Stimulated activated memory B cell treated with anti-CD40 and anti-IgM and Interleukin-4, amounts not matched to agents 10 μg/mL and 1 μg/mL and 100 μg/mL, for 72 hours (primary cell): Measurements from ENCODE around the gene MYH6.
"Not testable (repeated sequence)": the region's sequence is repeated elsewhere in the genome, so short reads cannot be mapped to it uniquely, and the experiment has no call there.

ENCODE experiments used
- ATAC-seq: fragments of 150-1000 bp; cut with Tn5 transposase; 2 replicates; pipeline ENCODE4 v1.10.0; 2021
- H3K27ac Mint-ChIP-seq: one replicate; pipeline ENCODE4 v1.8.0; 2022; ENCODE audit warnings: mild to moderate bottlenecking, mixed read lengths
- H3K27me3 Mint-ChIP-seq: one replicate; pipeline ENCODE4 v1.8.0; 2022; ENCODE audit warnings: mixed read lengths
- H3K36me3 Mint-ChIP-seq: one replicate; pipeline ENCODE4 v1.8.0; 2022; ENCODE audit warnings: mixed read lengths
- H3K4me1 Mint-ChIP-seq: one replicate; pipeline ENCODE4 v1.8.0; 2022; ENCODE audit warnings: mixed read lengths
- H3K4me3 Mint-ChIP-seq: one replicate; pipeline ENCODE4 v1.8.0; 2022; ENCODE audit warnings: mild to moderate bottlenecking, moderate library complexity, mixed read lengths
- H3K9me3 Mint-ChIP-seq: one replicate; pipeline ENCODE4 v1.8.0; 2022; ENCODE audit warnings: mixed read lengths

The MYH6 gene

GRCh38 chr14:23398348-23398747, 9.7 kb downstream of the MYH6 start:
- no peaks in the 10 kb centered on the region for H3K9me3 Mint-ChIP-seq
- H3K36me3 Mint-ChIP-seq, result no peaks in the 10 kb centered on the region
- ATAC-seq, result no peak
- H3K4me1 Mint-ChIP-seq, result peaks cover 4% of the 10 kb centered on the region
- no peak overlapping the region for H3K4me3 Mint-ChIP-seq
- H3K27me3 Mint-ChIP-seq, result peaks cover 41% of the 10 kb centered on the region
- H3K27ac Mint-ChIP-seq, result no peak overlapping the region

- no peaks in the 10 kb centered on the region for H3K9me3 Mint-ChIP-seq
- no peak for ATAC-seq
- H3K27me3 Mint-ChIP-seq, result peaks cover 26% of the 10 kb centered on the region
- no peak overlapping the region for H3K4me3 Mint-ChIP-seq
- H3K4me1 Mint-ChIP-seq, result no peaks in the 10 kb centered on the region
- no peaks in the 10 kb centered on the region for H3K36me3 Mint-ChIP-seq
- no peak overlapping the region for H3K27ac Mint-ChIP-seq
These were observed 11.2 kb downstream of the MYH6 start for GRCh38 chr14:23396781-23397407.

GRCh38 chr14:23396126-23396525, 11.9 kb downstream of the MYH6 start:
- H3K4me1 Mint-ChIP-seq, result no peaks in the 10 kb centered on the region
- H3K4me3 Mint-ChIP-seq, result no peak overlapping the region
- H3K27me3 Mint-ChIP-seq, result peaks cover 19% of the 10 kb centered on the region
- H3K27ac Mint-ChIP-seq, result no peak overlapping the region
- no peaks in the 10 kb centered on the region for H3K36me3 Mint-ChIP-seq
- ATAC-seq, result no peak
- no peaks in the 10 kb centered on the region for H3K9me3 Mint-ChIP-seq

GRCh38 chr14:23392613-23393012, 15.5 kb downstream of the MYH6 start:
- no peaks in the 10 kb centered on the region for H3K4me1 Mint-ChIP-seq
- no peak overlapping the region for H3K27ac Mint-ChIP-seq
- no peak for ATAC-seq
- H3K27me3 Mint-ChIP-seq, result peaks cover 33% of the 10 kb centered on the region
- no peak overlapping the region for H3K4me3 Mint-ChIP-seq
- H3K36me3 Mint-ChIP-seq, result no peaks in the 10 kb centered on the region
- no peaks in the 10 kb centered on the region for H3K9me3 Mint-ChIP-seq

DNA sequence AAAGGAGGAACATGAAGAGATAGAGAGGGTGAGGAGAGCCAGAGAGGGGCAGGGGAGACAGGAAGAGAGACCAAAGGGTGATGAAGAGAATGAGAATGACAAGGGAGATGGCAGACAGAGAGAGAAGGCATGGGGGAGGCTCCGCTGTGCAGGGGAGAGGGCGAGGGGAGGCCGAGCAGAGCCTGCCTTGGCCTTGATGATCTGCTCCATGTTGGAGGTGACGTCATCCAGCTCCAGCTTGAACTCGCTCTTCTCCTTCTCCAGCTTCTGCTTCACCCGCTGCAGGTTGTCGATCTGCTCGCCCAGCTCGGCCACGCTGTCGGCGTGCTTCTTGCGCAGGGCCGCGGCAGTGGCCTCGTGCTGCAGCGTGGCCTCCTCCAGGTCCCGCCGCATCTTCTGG, 18.2 kb downstream of the MYH6 start:
- peaks cover 32% of the 10 kb centered on the region for H3K27me3 Mint-ChIP-seq
- not testable (repeated sequence) for H3K9me3 Mint-ChIP-seq, ATAC-seq, H3K27ac Mint-ChIP-seq, H3K4me1 Mint-ChIP-seq, H3K4me3 Mint-ChIP-seq, H3K36me3 Mint-ChIP-seq

GRCh38 chr14:23389396-23389795, 18.7 kb downstream of the MYH6 start:
- peaks cover 37% of the 10 kb centered on the region for H3K27me3 Mint-ChIP-seq
- H3K27ac Mint-ChIP-seq, result no peak overlapping the region
- no peak for ATAC-seq

DNA sequence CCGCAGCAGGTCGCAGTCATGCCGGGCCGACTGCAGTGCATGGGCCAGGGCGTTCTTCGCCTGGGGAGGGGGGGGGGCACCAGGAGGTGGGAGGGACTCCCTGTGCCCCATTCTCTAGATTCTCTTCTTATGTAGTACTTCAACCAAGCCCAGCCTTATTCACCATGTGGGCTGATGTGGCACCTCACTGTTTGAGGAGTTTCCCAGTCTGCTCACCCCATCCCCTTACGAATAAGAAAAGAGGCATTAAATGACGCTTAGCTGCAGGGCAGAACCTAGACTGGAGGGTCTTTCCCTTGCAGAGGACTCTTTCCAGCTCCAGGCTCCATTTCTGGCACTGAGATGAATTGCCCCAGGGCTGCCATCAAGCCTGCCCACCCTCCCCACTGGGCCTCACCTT, 19.1 kb downstream of the MYH6 start:
- no peaks in the 10 kb centered on the region for H3K4me1 Mint-ChIP-seq
- H3K9me3 Mint-ChIP-seq, result no peaks in the 10 kb centered on the region
- no peaks in the 10 kb centered on the region for H3K36me3 Mint-ChIP-seq
- no peak overlapping the region for H3K4me3 Mint-ChIP-seq
- peaks cover 41% of the 10 kb centered on the region for H3K27me3 Mint-ChIP-seq
- no peak for ATAC-seq
- no peak overlapping the region for H3K27ac Mint-ChIP-seq

More at GRCh38 chr14:23389396-23389795, 18.7 kb downstream of the MYH6 start:
- no peaks in the 10 kb centered on the region for H3K9me3 Mint-ChIP-seq
- no peaks in the 10 kb centered on the region for H3K4me1 Mint-ChIP-seq
- H3K36me3 Mint-ChIP-seq, result no peaks in the 10 kb centered on the region
- no peak overlapping the region for H3K4me3 Mint-ChIP-seq

- H3K4me3 Mint-ChIP-seq, result no peak overlapping the region
- ATAC-seq, result no peak
These were observed 19.9 kb downstream of the MYH6 start for GRCh38 chr14:23387916-23388882.

DNA sequence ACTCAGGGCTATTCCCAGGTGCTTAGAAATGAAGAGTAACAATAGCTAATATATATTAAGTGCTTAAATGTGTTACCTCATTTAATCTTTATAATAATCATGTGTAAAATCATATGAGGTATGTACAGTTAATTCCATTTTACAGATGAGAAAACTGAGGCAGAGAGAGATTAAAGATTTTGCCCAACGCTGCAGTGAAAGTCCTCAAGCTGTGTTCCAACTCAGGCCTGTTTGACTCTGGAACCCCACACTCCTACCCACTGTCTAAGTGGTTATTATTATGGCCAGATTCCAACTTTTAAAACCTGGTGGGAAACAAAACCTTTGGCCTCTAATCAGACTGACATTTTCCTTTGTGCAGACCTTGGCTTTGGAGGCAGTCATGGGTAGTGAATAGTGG, 21.1 kb downstream of the MYH6 start:
- Mint-ChIP-seq H3K27ac (no peak overlapping the region), H3K4me1 (no peaks in the 10 kb centered on the region), H3K36me3 (no peaks in the 10 kb centered on the region), H3K27me3 (peaks cover 51% of the 10 kb centered on the region), H3K9me3 (no peaks in the 10 kb centered on the region), H3K4me3 (no peak overlapping the region)
- no peak for ATAC-seq

More at GRCh38 chr14:23387916-23388882, 19.9 kb downstream of the MYH6 start:
- no peaks in the 10 kb centered on the region for H3K4me1 Mint-ChIP-seq
- no peaks in the 10 kb centered on the region for H3K36me3 Mint-ChIP-seq
- H3K27ac Mint-ChIP-seq, result no peak overlapping the region
- H3K9me3 Mint-ChIP-seq, result no peaks in the 10 kb centered on the region
- H3K27me3 Mint-ChIP-seq, result peaks cover 42% of the 10 kb centered on the region

GRCh38 chr14:23386266-23386657, 21.8 kb downstream of the MYH6 start:
- H3K4me1 Mint-ChIP-seq, ATAC-seq, H3K9me3 Mint-ChIP-seq, H3K4me3 Mint-ChIP-seq, H3K27ac Mint-ChIP-seq, H3K36me3 Mint-ChIP-seq: not testable (repeated sequence)
- H3K27me3 Mint-ChIP-seq, result peaks cover 58% of the 10 kb centered on the region

DNA sequence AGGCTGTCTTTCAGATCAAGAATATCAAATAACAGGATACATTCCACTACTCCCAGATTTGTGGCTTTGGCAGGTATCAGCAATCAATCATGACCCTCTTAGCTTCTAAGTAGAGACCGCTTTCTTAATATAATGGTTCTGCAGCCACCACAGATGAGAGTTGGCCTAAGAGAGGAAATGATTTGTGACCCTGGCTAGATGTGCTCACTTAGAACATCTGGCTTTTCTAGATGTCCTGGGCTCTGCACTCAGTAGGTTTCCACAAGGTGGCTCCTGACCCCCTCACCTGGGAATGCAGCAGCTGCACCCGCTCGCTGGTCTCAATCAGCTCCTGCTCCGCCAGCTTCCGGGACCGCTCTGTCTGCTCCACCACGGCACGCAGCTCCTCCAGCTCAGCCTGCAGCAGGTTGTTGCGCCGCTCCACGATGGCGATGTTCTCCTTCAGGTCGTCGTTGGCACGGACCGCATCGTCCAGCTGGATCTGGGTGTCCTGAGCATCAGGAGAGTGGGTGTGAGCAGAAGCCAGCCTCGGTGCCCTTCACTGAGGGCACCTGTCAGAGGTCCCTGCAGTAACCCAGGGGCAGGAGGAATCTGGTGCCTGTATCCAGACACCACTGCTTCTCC, 22.3 kb downstream of the MYH6 start:
- Mint-ChIP-seq H3K27ac (no peak overlapping the region), H3K4me1 (no peaks in the 10 kb centered on the region), H3K27me3 (peaks cover 63% of the 10 kb centered on the region), H3K36me3 (no peaks in the 10 kb centered on the region), H3K4me3 (no peak overlapping the region), H3K9me3 (no peaks in the 10 kb centered on the region)
- ATAC-seq, result no peak

DNA sequence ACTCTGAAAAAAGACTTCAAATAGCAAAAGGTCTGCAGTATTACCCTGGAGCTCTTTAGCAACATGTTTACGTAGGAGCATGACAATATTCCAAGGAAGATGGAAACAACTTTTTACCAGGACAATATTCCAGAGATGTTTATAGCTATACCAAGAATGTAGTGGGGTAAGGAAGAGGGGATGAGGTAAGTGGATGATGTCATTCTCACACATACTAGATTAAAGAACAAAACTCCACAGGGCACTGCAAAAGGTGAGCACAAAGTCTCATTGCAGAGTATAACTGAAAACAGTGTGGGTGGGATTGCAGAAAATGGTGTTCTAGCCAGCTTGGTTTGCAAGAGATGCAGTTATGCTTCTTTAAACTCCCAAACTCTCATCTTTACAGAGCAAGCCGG, 22.8 kb downstream of the MYH6 start:
- Mint-ChIP-seq H3K4me3 (no peak overlapping the region), H3K4me1 (no peaks in the 10 kb centered on the region), H3K9me3 (no peaks in the 10 kb centered on the region), H3K36me3 (no peaks in the 10 kb centered on the region), H3K27me3 (peaks cover 64% of the 10 kb centered on the region), H3K27ac (no peak overlapping the region)
- ATAC-seq, result no peak

DNA sequence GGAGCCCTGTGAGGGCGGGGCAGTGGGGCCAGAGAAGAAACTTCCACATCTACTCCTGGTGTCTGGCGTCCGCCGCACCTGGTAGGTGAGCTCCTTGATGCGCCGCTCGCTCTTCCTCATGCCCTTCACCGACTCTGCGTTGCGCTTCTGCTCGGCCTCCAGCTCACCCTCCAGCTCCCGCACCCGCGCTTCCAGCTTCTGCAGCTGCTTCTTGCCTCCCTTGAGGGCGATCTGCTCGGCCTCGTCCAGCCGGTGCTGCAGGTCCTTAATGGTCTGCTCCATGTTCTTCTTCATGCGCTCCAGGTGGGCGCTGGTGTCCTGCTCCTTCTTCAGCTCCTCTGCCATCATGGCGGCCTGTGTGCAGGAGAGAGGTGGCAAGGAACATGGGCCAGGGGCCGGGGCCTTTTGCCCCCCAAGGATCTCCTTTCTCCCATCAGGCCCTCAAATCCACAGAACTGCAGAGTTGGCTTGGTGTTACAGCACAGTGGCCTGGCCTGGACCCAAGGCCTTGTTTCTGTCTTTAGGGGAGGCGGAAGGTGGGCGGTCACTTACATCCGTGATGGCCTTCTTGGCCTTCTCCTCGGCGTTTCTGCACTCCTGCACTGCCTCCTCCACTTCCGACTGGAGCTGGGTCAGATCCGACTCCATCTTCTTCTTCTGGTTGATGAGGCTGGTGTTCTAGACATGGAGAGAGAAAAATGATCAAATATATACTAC, 23.6 kb downstream of the MYH6 start:
- Mint-ChIP-seq H3K4me1 (no peaks in the 10 kb centered on the region), H3K4me3 (no peak overlapping the region), H3K36me3 (no peaks in the 10 kb centered on the region), H3K9me3 (no peaks in the 10 kb centered on the region), H3K27ac (no peak overlapping the region), H3K27me3 (peaks cover 57% of the 10 kb centered on the region)
- no peak for ATAC-seq

DNA sequence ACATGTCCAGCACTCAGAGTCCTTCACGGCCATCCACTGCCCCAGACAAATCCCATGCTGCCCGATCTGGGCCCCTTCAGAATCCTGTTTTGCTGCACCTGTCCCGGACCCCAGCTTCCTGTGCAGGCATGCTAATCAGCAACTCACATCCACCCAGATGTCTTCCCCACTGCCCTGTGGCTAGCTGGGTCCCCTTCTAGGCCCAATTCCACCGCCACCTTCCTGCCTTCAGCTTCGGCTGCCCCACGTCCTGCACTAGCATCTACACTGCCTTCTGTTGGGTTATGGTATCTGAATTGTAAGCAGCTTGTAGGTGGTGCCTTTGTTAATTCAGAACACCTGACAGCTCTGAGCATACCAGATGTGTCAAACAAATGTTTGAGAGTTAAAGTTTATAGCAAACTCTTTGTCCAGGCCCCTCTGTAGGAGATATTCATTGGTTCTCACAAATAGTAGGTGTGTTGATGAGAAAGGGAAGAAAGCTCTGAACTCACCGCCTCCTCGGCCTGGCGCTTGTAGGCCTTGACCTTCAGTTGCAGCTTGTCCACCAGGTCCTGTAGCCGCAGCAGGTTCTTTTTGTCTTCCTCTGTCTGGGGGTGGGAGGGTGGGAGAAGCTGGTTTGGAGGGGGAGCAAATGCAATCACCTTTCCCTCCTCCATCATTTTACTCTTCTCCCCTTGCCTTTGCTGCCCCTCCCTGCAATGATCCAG, 25.2 kb downstream of the MYH6 start:
- H3K9me3 Mint-ChIP-seq, result no peaks in the 10 kb centered on the region
- H3K27me3 Mint-ChIP-seq, result peaks cover 56% of the 10 kb centered on the region
- ATAC-seq, result no peak

More for the DNA sequence above, 25.2 kb downstream of the MYH6 start:
- H3K4me1 Mint-ChIP-seq, result no peaks in the 10 kb centered on the region
- no peak overlapping the region for H3K4me3 Mint-ChIP-seq
- no peaks in the 10 kb centered on the region for H3K36me3 Mint-ChIP-seq
- H3K27ac Mint-ChIP-seq, result no peak overlapping the region
